HEK293 (cell line): ENCODE measurements around the gene FAM167B.

Experiments
- CTCF ChIA-PET: fragments of 350-600 bp; formaldehyde crosslinking; extraction: SDS; loops from one replicate; lab custom pipeline; 2021; ENCODE audit warnings: antibody characterized with exemption; lab: Yijun Ruan, JAX
- POLR2A ChIA-PET: fragments of 300-600 bp; formaldehyde crosslinking; extraction: SDS; loops from one replicate; lab custom pipeline; 2020; ENCODE audit warnings: antibody characterized with exemption, inconsistent platforms; lab: Yijun Ruan, JAX
- H3K27ac ChIP-seq: fragments of 200-500 bp; sonication (Bioruptor generic); 2 replicates; pipeline ENCODE4 v1.5.1; 2014; ENCODE audit warnings: low read depth, low read length, control low read depth, inconsistent platforms; ENCODE audit errors: extremely low read depth
- H3K36me3 ChIP-seq, 2 experiments: fragments of 200-500 bp in 1 of 2; sonication (Bioruptor generic) in 1 of 2; 1 replicate in 1 of 2; 2 replicates in 1 of 2; pipeline ENCODE4 v1.5.1; 2014 to 2017; ENCODE audit warnings: inconsistent platforms in 2 of 2, low read length in 2 of 2; ENCODE audit not compliant: control insufficient read depth in 2 of 2, insufficient read depth in 1 of 2
- H3K4me1 ChIP-seq: fragments of 200-500 bp; sonication (Bioruptor generic); 2 replicates; pipeline ENCODE4 v1.5.1; 2014; ENCODE audit warnings: mild to moderate bottlenecking, low read length, inconsistent platforms; ENCODE audit not compliant: control insufficient read depth, insufficient read depth
- H3K4me3 ChIP-seq: 2 replicates; pipeline ENCODE4 v1.5.1; 2011; ENCODE audit warnings: low read depth, mild to moderate bottlenecking, control low read depth, low read length, moderate library complexity
- H3K9me3 ChIP-seq: fragments of 200-500 bp; sonication (Bioruptor generic); 2 replicates; pipeline ENCODE4 v1.5.1; 2014; ENCODE audit warnings: low read depth, low read length, inconsistent platforms; ENCODE audit not compliant: control insufficient read depth, insufficient read depth
- BCL11A ChIP-seq: fragments of 450-650 bp; formaldehyde crosslinking; IDR thresholded peaks from 2 replicates; pipeline ENCODE4 v1.5.1; 2016; ENCODE audit warnings: low read depth, missing biosample characterization, missing genetic modification characterization
- FEZF1 ChIP-seq: fragments of 450-650 bp; formaldehyde crosslinking; IDR thresholded peaks from 2 replicates; pipeline ENCODE4 v1.5.1; 2016; ENCODE audit warnings: missing biosample characterization, missing genetic modification characterization
- GLI4 ChIP-seq: fragments of 450-650 bp; formaldehyde crosslinking; IDR thresholded peaks from 2 replicates; pipeline ENCODE4 v1.5.1; 2016; ENCODE audit warnings: missing biosample characterization, missing genetic modification characterization
- MEIS1 ChIP-seq: sonication (generic); formaldehyde crosslinking; IDR thresholded peaks from 2 replicates; pipeline ENCODE4 v1.8.1; 2022; ENCODE audit warnings: missing genetic modification reagents, mild to moderate bottlenecking, borderline replicate concordance
- OSR2 ChIP-seq: fragments of 450-650 bp; formaldehyde crosslinking; IDR thresholded peaks from 2 replicates; pipeline ENCODE4 v1.5.1; 2016; ENCODE audit warnings: missing biosample characterization, missing genetic modification characterization
- PRDM1 ChIP-seq: fragments of 450-650 bp; formaldehyde crosslinking; IDR thresholded peaks from 2 replicates; pipeline ENCODE4; 2016; ENCODE audit warnings: missing biosample characterization, missing genetic modification characterization
- ZBTB17 ChIP-seq: fragments of 450-650 bp; formaldehyde crosslinking; IDR thresholded peaks from 2 replicates; pipeline ENCODE4 v1.5.1; 2016; ENCODE audit warnings: missing biosample characterization, missing genetic modification characterization
- ZNF146 ChIP-seq: fragments of 450-650 bp; formaldehyde crosslinking; IDR thresholded peaks from 2 replicates; pipeline ENCODE4 v1.5.1; 2016; ENCODE audit warnings: missing biosample characterization, missing genetic modification characterization
- ZNF16 ChIP-seq: fragments of 450-650 bp; formaldehyde crosslinking; IDR thresholded peaks from 2 replicates; pipeline ENCODE4 v1.5.1; 2016; ENCODE audit warnings: low read depth, missing biosample characterization, missing genetic modification characterization
- ZNF211 ChIP-seq: fragments of 450-650 bp; formaldehyde crosslinking; IDR thresholded peaks from 2 replicates; pipeline ENCODE4 v1.5.1; 2016; ENCODE audit warnings: low read depth, missing biosample characterization, missing genetic modification characterization
- ZNF335 ChIP-seq: fragments of 450-650 bp; formaldehyde crosslinking; conservative IDR thresholded peaks from 2 replicates; pipeline ENCODE4 v1.5.1; 2016; ENCODE audit warnings: missing biosample characterization, missing genetic modification characterization
- ZNF398 ChIP-seq: fragments of 450-650 bp; formaldehyde crosslinking; IDR thresholded peaks from 2 replicates; pipeline ENCODE4 v1.5.1; 2017; ENCODE audit warnings: missing biosample characterization, missing genetic modification characterization
- ZNF596 ChIP-seq: fragments of 450-650 bp; IDR thresholded peaks from 2 replicates; pipeline ENCODE4 v1.5.0; 2018; ENCODE audit warnings: missing biosample characterization, mild to moderate bottlenecking, missing genetic modification characterization, moderate library complexity
- ZNF707 ChIP-seq: fragments of 450-650 bp; formaldehyde crosslinking; IDR thresholded peaks from 2 replicates; pipeline ENCODE4 v1.5.1; 2016; ENCODE audit warnings: missing biosample characterization, missing genetic modification characterization
- TF ChIP-seq, protein P1 (sequence below): fragments of 450-650 bp; formaldehyde crosslinking; IDR thresholded peaks from 2 replicates; pipeline ENCODE4 v1.5.0; 2017; ENCODE audit warnings: missing biosample characterization, missing genetic modification characterization, borderline replicate concordance
- TF ChIP-seq, protein P2 (sequence below): fragments of 450-650 bp; IDR thresholded peaks from 2 replicates; pipeline ENCODE4 v1.5.1; 2018; ENCODE audit warnings: missing biosample characterization, mild to moderate bottlenecking, missing genetic modification characterization
- TF ChIP-seq, protein P3 (sequence below): fragments of 450-650 bp; formaldehyde crosslinking; IDR thresholded peaks from 2 replicates; pipeline ENCODE4 v1.5.1; 2016; ENCODE audit warnings: missing biosample characterization, missing genetic modification characterization
- TF ChIP-seq, protein P4 (sequence below): fragments of 450-650 bp; formaldehyde crosslinking; IDR thresholded peaks from 2 replicates; pipeline ENCODE4 v1.5.1; 2016; ENCODE audit warnings: missing biosample characterization, missing genetic modification characterization, low read depth

Gene FAM167B

GRCh38 chr1:32255072-32256071 lies 8.3 kb downstream of the FAM167B start:
- ChIA-PET CTCF (interaction anchor here (2.0 kb wide), 1 partner anchor 39 kb away, joined by 5 read pairs; no protein-coding TSS in a partner anchor), POLR2A (interaction anchor here (0.7 to 1.6 kb wide), 2 partner anchors 25 to 81 kb away, joined by 3 to 4 read pairs; partner anchors contain the start of gene MARCKSL1)
- H3K27ac ChIP-seq = no peak overlapping the region
- TF ChIP-seq ZNF211 (tag by site-specific recombination) (no peak), GLI4 (tag by site-specific recombination) (no peak), FEZF1 (tag by site-specific recombination) (no peak), ZNF16 (tag by site-specific recombination) (no peak), PRDM1 (tag by site-specific recombination) (no peak), OSR2 (no peak), MEIS1 (no peak), ZNF707 (no peak), ZNF146 (tag by site-specific recombination) (no peak), ZNF398 (no peak)
- TF ChIP-seq, protein P1, sequence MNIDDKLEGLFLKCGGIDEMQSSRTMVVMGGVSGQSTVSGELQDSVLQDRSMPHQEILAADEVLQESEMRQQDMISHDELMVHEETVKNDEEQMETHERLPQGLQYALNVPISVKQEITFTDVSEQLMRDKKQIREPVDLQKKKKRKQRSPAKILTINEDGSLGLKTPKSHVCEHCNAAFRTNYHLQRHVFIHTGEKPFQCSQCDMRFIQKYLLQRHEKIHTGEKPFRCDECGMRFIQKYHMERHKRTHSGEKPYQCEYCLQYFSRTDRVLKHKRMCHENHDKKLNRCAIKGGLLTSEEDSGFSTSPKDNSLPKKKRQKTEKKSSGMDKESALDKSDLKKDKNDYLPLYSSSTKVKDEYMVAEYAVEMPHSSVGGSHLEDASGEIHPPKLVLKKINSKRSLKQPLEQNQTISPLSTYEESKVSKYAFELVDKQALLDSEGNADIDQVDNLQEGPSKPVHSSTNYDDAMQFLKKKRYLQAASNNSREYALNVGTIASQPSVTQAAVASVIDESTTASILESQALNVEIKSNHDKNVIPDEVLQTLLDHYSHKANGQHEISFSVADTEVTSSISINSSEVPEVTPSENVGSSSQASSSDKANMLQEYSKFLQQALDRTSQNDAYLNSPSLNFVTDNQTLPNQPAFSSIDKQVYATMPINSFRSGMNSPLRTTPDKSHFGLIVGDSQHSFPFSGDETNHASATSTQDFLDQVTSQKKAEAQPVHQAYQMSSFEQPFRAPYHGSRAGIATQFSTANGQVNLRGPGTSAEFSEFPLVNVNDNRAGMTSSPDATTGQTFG (tag by site-specific recombination) = no peak
- H3K4me1 ChIP-seq = no peaks in the 10 kb centered on the region
- H3K4me3 ChIP-seq = no peak overlapping the region
- H3K36me3 ChIP-seq = no peaks in the 10 kb centered on the region
- H3K9me3 ChIP-seq = no peaks in the 10 kb centered on the region

- H3K4me1 ChIP-seq = no peaks in the 10 kb centered on the region
- no peaks in the 10 kb centered on the region for H3K36me3 ChIP-seq
- CTCF ChIA-PET = interaction anchor here (0.5 to 4.6 kb wide), 3 partner anchors 9 to 41 kb away, joined by 3 to 40 read pairs (median 5); partner anchors contain the start of gene FAM167B
- TF ChIP-seq BCL11A (tag by site-specific recombination) = no peak
- TF ChIP-seq ZBTB17 (tag by site-specific recombination) = no peak
- TF ChIP-seq ZNF596 (tag by site-specific recombination) = no peak
- TF ChIP-seq, protein P2, sequence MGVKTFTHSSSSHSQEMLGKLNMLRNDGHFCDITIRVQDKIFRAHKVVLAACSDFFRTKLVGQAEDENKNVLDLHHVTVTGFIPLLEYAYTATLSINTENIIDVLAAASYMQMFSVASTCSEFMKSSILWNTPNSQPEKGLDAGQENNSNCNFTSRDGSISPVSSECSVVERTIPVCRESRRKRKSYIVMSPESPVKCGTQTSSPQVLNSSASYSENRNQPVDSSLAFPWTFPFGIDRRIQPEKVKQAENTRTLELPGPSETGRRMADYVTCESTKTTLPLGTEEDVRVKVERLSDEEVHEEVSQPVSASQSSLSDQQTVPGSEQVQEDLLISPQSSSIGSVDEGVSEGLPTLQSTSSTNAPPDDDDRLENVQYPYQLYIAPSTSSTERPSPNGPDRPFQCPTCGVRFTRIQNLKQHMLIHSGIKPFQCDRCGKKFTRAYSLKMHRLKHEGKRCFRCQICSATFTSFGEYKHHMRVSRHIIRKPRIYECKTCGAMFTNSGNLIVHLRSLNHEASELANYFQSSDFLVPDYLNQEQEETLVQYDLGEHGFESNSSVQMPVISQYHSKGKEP (tag by site-specific recombination) = no peak
- TF ChIP-seq, protein P3, sequence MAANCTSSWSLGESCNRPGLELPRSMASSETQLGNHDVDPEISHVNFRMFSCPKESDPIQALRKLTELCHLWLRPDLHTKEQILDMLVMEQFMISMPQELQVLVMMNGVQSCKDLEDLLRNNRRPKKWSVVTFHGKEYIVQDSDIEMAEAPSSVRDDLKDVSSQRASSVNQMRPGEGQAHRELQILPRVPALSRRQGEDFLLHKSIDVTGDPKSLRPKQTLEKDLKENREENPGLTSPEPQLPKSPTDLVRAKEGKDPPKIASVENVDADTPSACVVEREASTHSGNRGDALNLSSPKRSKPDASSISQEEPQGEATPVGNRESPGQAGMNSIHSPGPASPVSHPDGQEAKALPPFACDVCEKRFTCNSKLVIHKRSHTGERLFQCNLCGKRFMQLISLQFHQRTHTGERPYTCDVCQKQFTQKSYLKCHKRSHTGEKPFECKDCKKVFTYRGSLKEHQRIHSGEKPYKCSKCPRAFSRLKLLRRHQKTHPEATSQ = no peak
- TF ChIP-seq ZNF335 (tag by site-specific recombination) = no peak
- TF ChIP-seq, protein P4, sequence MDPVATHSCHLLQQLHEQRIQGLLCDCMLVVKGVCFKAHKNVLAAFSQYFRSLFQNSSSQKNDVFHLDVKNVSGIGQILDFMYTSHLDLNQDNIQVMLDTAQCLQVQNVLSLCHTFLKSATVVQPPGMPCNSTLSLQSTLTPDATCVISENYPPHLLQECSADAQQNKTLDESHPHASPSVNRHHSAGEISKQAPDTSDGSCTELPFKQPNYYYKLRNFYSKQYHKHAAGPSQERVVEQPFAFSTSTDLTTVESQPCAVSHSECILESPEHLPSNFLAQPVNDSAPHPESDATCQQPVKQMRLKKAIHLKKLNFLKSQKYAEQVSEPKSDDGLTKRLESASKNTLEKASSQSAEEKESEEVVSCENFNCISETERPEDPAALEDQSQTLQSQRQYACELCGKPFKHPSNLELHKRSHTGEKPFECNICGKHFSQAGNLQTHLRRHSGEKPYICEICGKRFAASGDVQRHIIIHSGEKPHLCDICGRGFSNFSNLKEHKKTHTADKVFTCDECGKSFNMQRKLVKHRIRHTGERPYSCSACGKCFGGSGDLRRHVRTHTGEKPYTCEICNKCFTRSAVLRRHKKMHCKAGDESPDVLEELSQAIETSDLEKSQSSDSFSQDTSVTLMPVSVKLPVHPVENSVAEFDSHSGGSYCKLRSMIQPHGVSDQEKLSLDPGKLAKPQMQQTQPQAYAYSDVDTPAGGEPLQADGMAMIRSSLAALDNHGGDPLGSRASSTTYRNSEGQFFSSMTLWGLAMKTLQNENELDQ (tag by site-specific recombination) = no peak
- TF ChIP-seq, all 188 proteins: peak for 0
- H3K27ac ChIP-seq = no peak overlapping the region
- no peaks in the 10 kb centered on the region for H3K9me3 ChIP-seq
- H3K4me3 ChIP-seq = no peak overlapping the region
- POLR2A ChIA-PET = interaction anchor here (1.5 to 1.6 kb wide), 2 partner anchors 79 to 80 kb away, joined by 3 to 4 read pairs; partner anchors contain the start of gene MARCKSL1
These were observed 9.6 kb downstream of the FAM167B start for GRCh38 chr1:32256473-32257226.
